Skeletal muscle satellite cell (primary cell): Measurements from ENCODE around the gene HOXD8.

Experiments used
- H3K27me3 ChIP-seq: 2 replicates; pipeline ENCODE4 v1.7.0; 2013; ENCODE audit warnings: low read length; ENCODE audit not compliant: control insufficient read depth, insufficient read depth
- H3K36me3 ChIP-seq: 2 replicates; pipeline ENCODE4 v1.7.0; 2013; ENCODE audit warnings: mild to moderate bottlenecking, control low read depth, low read length; ENCODE audit not compliant: insufficient read depth
- H3K4me1 ChIP-seq: 2 replicates; pipeline ENCODE4 v1.7.0; 2013; ENCODE audit warnings: low read length; ENCODE audit not compliant: control insufficient read depth, insufficient read depth
- H3K4me2 ChIP-seq: 2 replicates; pipeline ENCODE4 v1.7.0; 2013; ENCODE audit warnings: mild to moderate bottlenecking, low read length
- H3K4me3 ChIP-seq: 2 replicates; pipeline ENCODE4 v1.7.0; 2013; ENCODE audit warnings: low read length
- H3K9ac ChIP-seq: 2 replicates; pipeline ENCODE4 v1.7.0; 2013; ENCODE audit warnings: mild to moderate bottlenecking, low read depth, low read length, moderate library complexity
- H3K9me3 ChIP-seq: replicated peaks from 2 replicates; pipeline ENCODE4 v1.7.0; 2013; ENCODE audit warnings: mild to moderate bottlenecking, control low read depth, low read length

Gene HOXD8

DNA sequence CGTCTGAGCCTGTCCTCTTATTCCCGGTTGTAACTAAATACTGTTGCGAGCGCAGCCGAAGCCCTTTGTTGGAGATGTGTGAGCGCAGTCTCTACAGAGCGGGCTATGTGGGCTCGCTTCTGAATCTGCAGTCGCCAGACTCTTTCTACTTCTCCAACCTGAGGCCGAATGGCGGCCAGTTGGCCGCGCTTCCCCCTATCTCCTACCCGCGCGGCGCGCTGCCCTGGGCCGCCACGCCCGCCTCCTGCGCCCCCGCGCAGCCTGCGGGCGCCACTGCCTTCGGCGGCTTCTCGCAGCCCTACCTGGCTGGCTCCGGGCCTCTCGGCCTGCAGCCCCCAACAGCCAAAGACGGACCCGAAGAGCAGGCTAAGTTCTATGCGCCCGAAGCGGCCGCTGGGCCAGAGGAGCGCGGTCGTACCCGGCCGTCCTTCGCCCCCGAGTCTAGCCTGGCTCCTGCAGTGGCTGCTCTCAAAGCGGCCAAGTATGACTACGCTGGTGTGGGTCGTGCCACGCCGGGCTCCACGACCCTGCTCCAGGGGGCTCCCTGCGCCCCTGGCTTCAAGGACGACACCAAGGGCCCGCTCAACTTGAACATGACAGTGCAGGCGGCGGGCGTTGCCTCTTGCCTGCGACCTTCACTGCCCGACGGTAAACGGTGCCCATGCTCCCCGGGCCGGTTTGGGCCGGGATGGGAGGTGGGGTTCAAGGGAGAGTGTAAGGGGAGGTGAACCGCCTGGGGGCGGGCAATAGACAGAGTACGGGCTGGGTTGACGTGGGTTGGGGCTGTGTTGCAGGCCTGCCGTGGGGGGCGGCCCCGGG, 29.6 kb upstream of the HOXD8 start, which contains the start of gene HOXD12:
TSS of gene HOXD12 (plus strand) at position 68 of the 819 bp plus-strand sequence. CDS start at position 75, 7 bp downstream.
- H3K4me1 ChIP-seq, result peaks cover 17% of the 10 kb centered on the region
- no peaks in the 10 kb centered on the region for H3K9me3 ChIP-seq
- H3K4me2 ChIP-seq, result no peak within 1 kb of the TSS
- H3K27me3 ChIP-seq, result peaks cover 99% of the 10 kb centered on the region
- no peak within 1 kb of the TSS for H3K9ac ChIP-seq
- no peaks in the 10 kb centered on the region for H3K36me3 ChIP-seq
- H3K4me3 ChIP-seq, result no peak within 1 kb of the TSS

DNA sequence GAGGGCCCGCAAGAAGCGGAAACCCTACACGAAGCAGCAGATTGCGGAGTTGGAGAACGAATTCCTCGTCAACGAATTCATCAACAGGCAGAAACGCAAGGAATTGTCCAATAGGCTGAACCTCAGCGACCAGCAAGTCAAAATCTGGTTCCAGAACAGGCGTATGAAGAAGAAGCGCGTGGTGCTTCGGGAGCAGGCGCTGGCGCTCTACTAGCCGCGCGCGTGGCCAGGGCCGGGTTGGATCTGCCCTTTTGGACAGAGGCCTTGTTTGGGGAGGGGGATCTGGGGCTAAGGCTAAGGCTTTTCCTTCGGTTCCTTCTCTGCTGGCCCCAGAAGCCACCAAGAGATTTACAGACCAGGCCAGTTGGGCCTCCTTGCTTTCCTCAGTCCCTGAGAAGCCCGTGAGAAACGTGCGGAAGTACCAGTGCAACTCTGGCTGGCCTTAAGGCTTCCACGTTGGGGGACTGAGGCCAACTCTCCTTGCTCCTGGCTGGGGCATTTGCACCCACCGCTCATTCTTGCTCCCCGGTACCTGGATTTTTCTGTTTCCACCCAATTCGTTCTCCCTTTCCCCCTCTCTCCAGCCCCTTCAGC, 28.9 kb upstream of the HOXD8 start:
- Histone ChIP-seq H3K4me1 (peaks cover 19% of the 10 kb centered on the region), H3K4me2 (no peak overlapping the region), H3K9ac (no peak overlapping the region), H3K27me3 (peaks cover 99% of the 10 kb centered on the region), H3K36me3 (no peaks in the 10 kb centered on the region), H3K9me3 (no peaks in the 10 kb centered on the region), H3K4me3 (no peak overlapping the region)

GRCh38 chr2:176101216-176101830, 28.2 kb upstream of the HOXD8 start:
- peaks cover 99% of the 10 kb centered on the region for H3K27me3 ChIP-seq
- H3K4me3 ChIP-seq, result no peak overlapping the region
- H3K9ac ChIP-seq, result no peak overlapping the region
- no peak overlapping the region for H3K4me2 ChIP-seq
- H3K4me1 ChIP-seq, result peaks cover 19% of the 10 kb centered on the region
- no peaks in the 10 kb centered on the region for H3K36me3 ChIP-seq
- H3K9me3 ChIP-seq, result no peaks in the 10 kb centered on the region

- H3K9me3 ChIP-seq, result no peaks in the 10 kb centered on the region
- H3K4me3 ChIP-seq, result no peak overlapping the region
- peaks cover 19% of the 10 kb centered on the region for H3K4me1 ChIP-seq
- no peak overlapping the region for H3K9ac ChIP-seq
- peaks cover 99% of the 10 kb centered on the region for H3K27me3 ChIP-seq
- H3K4me2 ChIP-seq, result no peak overlapping the region
- no peaks in the 10 kb centered on the region for H3K36me3 ChIP-seq
These were observed 27.7 kb upstream of the HOXD8 start for GRCh38 chr2:176101842-176102241.

- H3K4me2 ChIP-seq, result no peak overlapping the region
- H3K9ac ChIP-seq, result no peak overlapping the region
- peaks cover 19% of the 10 kb centered on the region for H3K4me1 ChIP-seq
- peaks cover 98% of the 10 kb centered on the region for H3K27me3 ChIP-seq
- no peaks in the 10 kb centered on the region for H3K9me3 ChIP-seq
- no peaks in the 10 kb centered on the region for H3K36me3 ChIP-seq
- H3K4me3 ChIP-seq, result no peak overlapping the region
These were observed 27.1 kb upstream of the HOXD8 start for GRCh38 chr2:176102309-176102866.

DNA sequence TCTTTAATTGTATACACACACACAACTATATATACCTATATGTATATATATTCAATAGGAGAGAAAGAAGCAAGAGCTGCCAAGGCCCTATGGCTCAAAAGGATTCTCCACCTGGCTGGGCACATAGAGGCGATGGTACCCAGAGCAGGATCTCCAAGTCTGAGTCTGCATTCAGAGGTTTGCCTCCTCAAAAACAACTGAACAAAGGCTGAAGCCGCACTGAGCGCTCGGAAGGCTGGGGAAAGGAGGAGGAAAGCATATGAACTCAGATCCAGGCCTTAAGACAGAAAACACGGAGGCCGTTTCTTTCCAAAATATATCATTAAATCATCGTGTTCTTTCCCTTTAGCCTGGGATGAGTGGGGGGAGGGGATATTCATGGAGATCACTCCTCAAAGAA, 26.3 kb upstream of the HOXD8 start:
- Histone ChIP-seq H3K27me3 (peaks cover 93% of the 10 kb centered on the region), H3K4me2 (no peak overlapping the region), H3K9me3 (no peaks in the 10 kb centered on the region), H3K4me1 (peaks cover 18% of the 10 kb centered on the region), H3K4me3 (no peak overlapping the region), H3K36me3 (no peaks in the 10 kb centered on the region), H3K9ac (no peak overlapping the region)

DNA sequence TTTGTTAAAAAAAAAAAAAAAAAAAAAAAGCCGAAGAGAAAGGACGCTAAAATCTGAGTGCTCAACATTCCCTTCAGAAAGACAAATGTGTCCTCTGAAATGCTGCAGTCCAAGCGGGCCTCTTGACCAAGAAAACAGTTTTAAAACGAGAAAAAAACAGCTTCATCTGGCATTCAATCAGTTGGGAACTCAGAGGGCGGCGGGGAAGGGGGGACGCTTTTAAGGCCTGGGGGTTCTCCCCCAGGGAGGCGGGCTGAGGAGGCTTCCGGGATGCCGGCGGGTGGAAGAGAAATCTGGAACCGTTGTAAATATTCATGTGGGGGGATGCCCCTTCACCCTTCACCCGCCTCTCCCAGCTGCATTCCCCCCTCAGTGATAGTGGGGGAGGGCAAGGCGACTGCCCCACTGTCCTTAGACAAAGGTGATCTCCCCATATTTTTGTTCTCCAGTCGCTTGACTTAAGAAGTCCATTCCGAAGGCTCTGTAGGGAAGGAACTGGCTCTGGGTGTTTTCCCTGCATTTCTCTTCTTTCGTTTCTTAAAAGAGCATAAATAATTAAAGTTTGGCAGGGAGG, 25.7 kb upstream of the HOXD8 start:
- H3K27me3 ChIP-seq, result peaks cover 93% of the 10 kb centered on the region
- no peaks in the 10 kb centered on the region for H3K9me3 ChIP-seq
- H3K4me3 ChIP-seq, result no peak overlapping the region
- no peak overlapping the region for H3K9ac ChIP-seq
- H3K4me1 ChIP-seq, result peaks cover 18% of the 10 kb centered on the region
- peak overlapping the region; percentile 62 for H3K4me2 ChIP-seq
- H3K36me3 ChIP-seq, result no peaks in the 10 kb centered on the region

- H3K4me3 ChIP-seq, result peak overlapping the region; percentile 46
- no peaks in the 10 kb centered on the region for H3K36me3 ChIP-seq
- H3K9ac ChIP-seq, result no peak overlapping the region
- H3K9me3 ChIP-seq, result no peaks in the 10 kb centered on the region
- peaks cover 18% of the 10 kb centered on the region for H3K4me1 ChIP-seq
- H3K27me3 ChIP-seq, result peaks cover 93% of the 10 kb centered on the region
- H3K4me2 ChIP-seq, result peak overlapping the region; percentile 62
These were observed 25.0 kb upstream of the HOXD8 start for GRCh38 chr2:176104316-176105077.

- Histone ChIP-seq H3K36me3 (no peaks in the 10 kb centered on the region), H3K4me2 (peak overlapping the region; percentile 62), H3K9ac (no peak overlapping the region), H3K4me3 (peak overlapping the region; percentile 46), H3K27me3 (peaks cover 93% of the 10 kb centered on the region), H3K9me3 (no peaks in the 10 kb centered on the region), H3K4me1 (peaks cover 18% of the 10 kb centered on the region)
These were observed 24.3 kb upstream of the HOXD8 start for GRCh38 chr2:176105078-176105729.

- no peak overlapping the region for H3K4me3 ChIP-seq
- no peak overlapping the region for H3K4me2 ChIP-seq
- no peaks in the 10 kb centered on the region for H3K36me3 ChIP-seq
- peaks cover 93% of the 10 kb centered on the region for H3K27me3 ChIP-seq
- no peaks in the 10 kb centered on the region for H3K9me3 ChIP-seq
- peaks cover 18% of the 10 kb centered on the region for H3K4me1 ChIP-seq
- no peak overlapping the region for H3K9ac ChIP-seq
These were observed 23.6 kb upstream of the HOXD8 start for GRCh38 chr2:176105730-176106580.
